Upper lobe of left lung (tissue), 4 donors: ENCODE results near the gene KCNJ18.
"Not testable (repeated sequence)": the region's sequence is repeated elsewhere in the genome, so short reads cannot be mapped to it uniquely, and the experiment has no call there.

Experiments
- POLR2AphosphoS5 ChIP-seq, 2 donors: sonication (generic); formaldehyde crosslinking; IDR thresholded peaks; one replicate each; pipeline ENCODE4 v1.5.1; 2017; ENCODE audit warnings: antibody characterized with exemption in 2 of 2
- TF ChIP-seq, protein P1 (sequence below), 6 experiments: fragments of 450-650 bp in 4 of 6; fragments of 200-600 bp in 2 of 6; sonication (generic) in 2 of 6; IDR thresholded peaks; one replicate each; pipeline ENCODE4 v1.5.1; 2016 to 2019; ENCODE audit warnings: antibody characterized with exemption in 6 of 6

DNA sequence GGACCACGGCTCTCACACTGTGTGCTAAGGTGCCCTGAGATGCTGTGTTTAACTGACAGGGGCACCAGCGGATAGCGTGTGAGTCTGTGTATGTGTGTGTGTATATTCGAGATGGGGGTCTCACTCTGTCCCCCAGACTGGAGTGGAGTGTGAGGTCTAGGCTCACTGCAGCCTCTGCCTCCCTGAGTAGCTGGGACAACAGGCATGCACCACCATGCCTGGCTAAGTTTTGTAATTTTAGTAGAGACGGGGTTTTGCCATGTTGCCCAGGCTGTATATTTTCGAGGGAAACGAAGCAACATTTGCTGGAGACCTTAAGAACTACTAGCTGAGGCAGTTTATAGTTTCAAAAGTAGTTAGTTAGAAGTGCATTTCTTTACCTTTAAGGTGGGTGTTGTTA lies 32.7 kb upstream of the KCNJ18 start:
- TF ChIP-seq POLR2AphosphoS5 (IDR thresholded peaks at IDR 0.05) = not testable (repeated sequence)
- TF ChIP-seq, protein P1, sequence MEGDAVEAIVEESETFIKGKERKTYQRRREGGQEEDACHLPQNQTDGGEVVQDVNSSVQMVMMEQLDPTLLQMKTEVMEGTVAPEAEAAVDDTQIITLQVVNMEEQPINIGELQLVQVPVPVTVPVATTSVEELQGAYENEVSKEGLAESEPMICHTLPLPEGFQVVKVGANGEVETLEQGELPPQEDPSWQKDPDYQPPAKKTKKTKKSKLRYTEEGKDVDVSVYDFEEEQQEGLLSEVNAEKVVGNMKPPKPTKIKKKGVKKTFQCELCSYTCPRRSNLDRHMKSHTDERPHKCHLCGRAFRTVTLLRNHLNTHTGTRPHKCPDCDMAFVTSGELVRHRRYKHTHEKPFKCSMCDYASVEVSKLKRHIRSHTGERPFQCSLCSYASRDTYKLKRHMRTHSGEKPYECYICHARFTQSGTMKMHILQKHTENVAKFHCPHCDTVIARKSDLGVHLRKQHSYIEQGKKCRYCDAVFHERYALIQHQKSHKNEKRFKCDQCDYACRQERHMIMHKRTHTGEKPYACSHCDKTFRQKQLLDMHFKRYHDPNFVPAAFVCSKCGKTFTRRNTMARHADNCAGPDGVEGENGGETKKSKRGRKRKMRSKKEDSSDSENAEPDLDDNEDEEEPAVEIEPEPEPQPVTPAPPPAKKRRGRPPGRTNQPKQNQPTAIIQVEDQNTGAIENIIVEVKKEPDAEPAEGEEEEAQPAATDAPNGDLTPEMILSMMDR (IDR thresholded peaks at IDR 0.05) = not testable (repeated sequence)
